HG02571 (cell line): ENCODE results near the gene TEDC1.

ENCODE experiments used
- ATAC-seq: cut with Tn5 transposase; IDR thresholded peaks from one replicate; pipeline ENCODE4 v1.9.1; 2021; ENCODE audit warnings: mild to moderate bottlenecking, moderate library complexity; ENCODE audit not compliant: unreplicated experiment

The TEDC1 gene, protein sequence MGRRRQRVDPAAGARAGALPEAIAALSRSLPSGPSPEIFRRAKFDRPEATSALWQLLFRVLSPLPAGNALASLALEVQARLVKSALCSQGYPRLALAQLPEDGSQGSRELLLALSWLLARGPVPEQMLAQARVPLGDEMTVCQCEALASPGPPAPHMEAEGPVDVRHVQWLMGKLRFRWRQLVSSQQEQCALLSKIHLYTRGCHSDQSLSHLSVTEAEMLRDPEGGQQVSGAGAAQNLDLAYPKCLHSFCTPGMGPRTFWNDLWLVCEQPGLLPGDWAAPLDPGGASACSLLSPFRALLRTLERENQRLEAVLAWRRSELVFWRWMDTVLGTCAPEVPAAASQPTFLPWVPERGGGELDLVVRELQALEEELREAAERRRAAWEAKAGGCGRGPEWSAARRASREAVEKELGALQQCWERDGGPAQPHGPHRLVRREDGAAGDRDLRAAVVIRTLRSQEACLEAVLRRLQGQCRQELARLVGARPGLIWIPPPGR

DNA sequence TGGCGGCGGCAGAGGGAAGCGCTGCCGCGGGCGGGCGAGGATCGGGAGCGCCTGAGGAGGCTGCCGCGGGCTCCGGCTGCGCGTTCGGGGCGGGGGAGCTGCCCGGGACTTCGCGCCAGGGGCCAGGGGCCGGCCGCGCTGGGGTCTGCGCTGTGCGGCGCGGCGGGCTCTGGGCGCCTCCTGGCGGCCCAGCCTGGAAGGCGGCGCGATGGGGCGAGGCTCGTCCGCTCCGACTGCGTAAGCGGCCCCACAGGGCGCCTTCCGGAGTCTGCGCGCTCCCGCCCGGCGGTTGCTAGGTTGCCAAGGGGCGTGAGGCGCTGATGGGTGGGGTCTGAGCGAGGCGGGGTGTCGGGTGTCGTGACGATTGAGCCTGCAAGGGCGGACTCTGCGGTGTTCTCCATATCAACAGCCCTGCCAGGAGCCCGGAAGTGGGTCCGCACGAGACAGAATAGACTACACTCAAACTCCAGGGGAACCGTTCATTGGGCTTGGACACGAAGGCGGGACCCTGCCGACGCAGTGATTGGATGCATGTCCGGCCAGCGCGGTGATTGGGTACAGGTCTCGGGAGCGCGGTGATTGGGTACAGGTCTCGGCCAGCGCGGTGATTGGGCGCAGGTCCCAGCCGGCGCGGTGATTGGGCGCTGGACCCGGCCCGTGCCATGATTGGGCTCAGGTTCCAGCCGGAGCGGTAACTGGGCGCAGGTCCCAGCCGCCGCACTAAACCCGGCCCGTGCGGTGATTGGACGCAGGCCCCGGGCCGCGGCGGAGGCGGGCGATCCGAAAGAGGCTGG is at the start of gene TEDC1:
TEDC1 (plus strand) TSS at position 675 of the 794 bp plus-strand sequence. CDS start 130 bp downstream, outside the sequence.
- peak; percentile 65 for ATAC-seq

DNA sequence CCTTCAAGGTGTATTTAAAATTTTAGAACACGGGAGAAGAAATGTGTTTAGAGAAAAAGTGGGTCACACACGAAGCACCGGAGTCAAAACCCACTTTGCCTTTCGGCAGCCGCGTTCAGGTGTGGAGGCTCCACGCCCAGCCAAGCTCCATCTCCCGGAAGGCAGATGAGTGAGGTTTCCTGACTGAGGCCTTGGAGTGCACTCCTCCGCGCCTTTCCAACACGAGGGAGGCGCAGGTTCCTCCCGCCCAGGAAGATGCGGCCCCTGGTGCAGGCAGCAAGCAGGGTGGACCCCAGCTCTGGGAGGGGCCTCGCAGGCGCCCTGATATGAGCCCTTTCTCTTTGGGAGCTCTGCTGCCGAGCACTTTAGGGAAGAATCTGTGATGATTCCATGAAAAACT is 48.9 kb upstream of the TEDC1 start:
- no peak for ATAC-seq

DNA sequence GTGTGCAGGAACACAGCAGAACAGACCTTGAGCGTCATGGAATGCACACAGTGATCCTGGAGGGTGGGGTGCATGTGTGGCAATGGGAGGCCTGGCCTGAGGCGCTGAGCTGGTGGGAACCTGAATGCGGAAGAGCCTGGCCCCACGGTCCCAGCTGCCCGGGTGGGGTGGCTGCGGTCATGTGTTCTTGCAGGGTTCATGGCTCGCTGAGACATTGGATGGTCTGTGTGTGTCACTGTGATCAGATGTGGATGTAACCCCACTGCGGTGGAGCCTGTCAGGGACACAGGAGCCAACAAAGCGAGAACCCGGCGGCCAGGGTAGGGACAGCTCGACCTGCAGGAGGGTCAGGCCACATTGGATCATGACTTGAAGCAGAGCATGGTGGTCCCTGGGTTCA is 48.2 kb upstream of the TEDC1 start:
- no peak for ATAC-seq

DNA sequence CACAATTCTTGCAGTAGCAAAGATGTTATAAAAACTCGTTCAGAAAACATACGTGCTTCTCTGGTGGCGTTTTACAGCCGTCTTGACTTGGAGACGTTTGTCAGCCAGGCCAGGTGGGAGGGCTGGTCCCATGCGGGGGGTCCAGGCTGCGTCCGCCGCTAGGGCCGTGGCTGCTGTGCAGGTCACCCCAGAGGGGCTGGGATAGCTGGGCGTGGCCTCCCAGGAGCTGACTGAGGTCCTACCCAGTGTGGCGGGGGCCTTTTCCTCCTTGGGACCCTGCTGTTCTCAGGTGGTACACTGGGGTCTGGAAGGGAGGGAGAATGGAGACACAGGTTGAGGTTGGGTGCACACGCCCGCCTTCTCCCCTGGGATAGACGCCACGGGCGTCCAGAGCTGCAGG is 46.2 kb upstream of the TEDC1 start:
- no peak for ATAC-seq

DNA sequence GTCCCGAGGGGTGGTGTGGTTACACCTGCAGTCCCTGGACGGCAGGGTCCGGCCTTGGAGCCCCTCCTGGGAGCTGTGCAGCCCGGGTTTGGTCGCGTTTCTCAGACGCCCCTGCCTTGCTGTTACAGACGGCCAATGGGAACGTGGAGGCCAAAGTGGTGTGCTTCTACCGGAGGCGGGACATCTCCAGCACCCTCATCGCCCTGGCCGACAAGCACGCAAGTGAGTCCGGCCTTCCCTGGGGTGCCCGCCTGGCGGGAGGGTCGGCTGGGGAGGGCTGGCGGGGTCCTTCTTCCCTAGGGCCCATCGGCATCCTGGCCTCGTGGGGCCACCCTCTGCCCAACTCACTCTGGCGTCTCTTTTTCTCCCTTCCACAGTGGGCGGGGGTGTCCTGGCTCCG is 45.8 kb upstream of the TEDC1 start:
- ATAC-seq, result no peak

DNA sequence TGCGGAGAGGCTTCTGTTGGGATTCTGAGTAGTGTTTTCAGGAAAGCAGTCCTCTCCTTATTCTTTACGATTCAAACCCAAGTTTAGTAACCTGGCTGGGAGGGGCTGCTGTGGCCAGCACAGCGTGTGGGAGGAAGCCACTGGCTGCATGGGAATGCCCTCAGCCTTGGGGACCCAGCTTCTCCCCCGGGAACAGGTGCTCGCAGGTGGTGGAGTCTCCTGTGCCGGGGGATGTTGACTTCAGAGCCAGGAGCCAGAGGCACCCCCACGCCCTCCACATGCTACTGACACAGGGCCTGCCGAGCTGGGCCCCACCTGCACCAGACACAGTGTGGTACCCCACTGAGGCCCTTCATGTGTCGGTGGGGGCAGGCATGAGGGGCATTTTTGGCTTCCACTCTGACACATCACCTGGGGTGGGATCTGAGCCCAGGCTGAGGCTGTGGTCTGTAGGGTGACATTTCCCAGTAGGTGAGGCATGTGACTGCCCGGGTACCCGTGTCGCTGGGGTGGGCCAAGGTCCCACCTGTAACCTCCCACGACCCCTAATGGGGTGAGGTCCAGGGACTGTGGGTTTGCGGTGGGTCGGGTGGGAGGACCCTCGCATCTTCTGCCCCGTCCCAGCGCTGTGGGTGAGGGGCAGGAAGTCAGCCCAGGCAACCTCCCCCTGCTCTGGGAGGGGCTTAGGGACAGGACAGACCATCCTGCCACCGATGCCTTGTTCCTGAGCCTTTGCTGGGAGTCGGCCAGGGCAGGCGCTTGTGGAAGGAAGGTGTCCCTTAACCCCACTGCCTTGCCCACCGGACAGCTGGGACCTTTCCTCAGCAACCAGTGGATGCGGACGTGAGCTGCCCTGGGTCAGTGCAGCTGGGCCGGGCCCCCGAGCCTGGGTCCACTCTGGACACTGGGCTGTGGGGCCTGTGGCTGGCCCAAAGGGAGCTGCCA is 44.9 kb upstream of the TEDC1 start:
- ATAC-seq, result no peak

DNA sequence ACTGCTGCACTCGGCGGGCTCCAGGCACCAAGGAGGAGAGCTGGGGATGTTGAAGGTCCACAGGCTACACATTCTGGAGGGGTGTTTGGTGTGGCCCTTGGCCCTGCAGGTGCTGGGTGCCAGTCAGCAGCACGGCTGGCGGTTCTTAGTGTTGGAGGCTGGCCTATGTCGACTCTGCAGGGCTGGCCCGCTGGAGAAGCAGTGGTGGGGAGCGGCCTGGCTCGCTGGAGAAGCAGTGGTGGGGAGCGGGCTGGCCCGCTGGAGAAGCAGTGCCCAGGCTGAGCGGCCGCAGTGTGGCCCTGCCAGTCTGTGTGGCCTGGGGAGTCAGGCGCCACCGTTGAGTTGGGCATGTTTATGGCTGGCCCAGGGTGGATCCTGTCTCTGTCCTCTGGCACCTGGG is 44.1 kb upstream of the TEDC1 start:
- ATAC-seq, result no peak

DNA sequence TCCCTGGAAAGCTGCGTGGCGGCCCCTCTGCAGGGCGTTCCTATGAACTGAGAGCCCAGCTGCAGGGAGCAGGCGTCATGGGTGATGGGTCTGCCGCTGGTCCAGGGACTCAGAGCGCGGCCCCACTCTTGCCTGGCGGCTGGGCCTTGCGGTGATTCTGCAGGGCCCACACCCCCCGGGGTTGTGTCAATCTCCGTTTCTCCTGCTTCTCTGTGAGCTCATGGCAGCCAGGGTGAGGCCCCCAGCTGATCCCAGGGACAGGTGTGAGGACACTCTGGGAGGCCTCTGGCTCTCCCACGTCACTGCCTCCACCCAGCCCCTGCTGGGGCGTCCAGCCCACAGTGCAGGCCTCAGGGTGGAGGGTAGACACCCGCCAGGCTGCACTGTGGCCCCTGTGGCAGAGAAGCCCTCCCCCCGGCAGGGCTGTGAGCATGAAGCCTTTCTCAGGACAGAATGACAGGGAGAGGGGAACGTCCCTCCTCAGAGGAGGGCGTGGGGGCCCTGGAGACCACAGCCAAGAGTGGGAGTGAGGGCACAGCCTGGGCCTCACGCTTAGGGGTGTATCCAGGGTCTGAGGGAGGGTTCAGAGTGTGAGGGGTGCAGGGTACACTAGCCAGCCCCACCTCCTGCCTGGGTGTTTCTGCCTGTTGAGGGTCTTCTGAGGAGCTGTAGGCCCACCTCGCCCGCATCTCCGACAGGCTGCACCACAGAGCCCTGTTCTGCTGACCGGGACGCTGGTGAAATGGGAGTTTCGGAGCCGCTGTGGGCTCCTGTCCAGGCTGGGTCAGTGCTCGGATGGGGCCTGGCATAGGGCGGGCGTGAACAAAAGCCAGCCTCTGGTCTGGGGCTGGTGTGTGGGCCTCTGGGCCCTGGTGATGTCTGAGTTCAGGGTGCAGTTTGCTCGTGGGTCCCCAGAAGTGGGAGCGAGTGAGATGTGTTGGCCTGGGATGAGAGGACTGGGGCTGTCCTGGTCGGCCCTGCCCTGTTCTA is 43.1 kb upstream of the TEDC1 start:
- ATAC-seq, result no peak

DNA sequence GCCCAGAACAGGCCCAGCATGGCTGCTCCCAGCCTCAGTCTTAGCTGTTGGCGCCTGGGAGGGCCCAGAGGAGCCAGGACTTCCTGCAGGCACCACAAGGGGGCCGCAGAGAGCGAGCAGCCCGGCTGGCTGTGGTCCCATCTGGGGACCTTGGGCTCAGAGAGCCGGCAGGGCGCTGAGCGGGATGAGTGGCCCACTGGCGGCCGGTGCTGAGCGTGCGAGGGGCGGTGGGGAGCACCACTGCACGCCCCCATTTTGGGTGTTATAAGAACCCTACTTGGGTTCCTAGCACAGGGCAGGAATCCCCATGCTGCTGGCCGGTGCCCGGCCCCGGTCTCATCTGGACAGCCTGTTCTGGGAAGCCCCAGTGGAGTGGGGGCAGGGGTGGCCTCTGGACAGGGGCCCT is 42.3 kb upstream of the TEDC1 start:
- no peak for ATAC-seq

DNA sequence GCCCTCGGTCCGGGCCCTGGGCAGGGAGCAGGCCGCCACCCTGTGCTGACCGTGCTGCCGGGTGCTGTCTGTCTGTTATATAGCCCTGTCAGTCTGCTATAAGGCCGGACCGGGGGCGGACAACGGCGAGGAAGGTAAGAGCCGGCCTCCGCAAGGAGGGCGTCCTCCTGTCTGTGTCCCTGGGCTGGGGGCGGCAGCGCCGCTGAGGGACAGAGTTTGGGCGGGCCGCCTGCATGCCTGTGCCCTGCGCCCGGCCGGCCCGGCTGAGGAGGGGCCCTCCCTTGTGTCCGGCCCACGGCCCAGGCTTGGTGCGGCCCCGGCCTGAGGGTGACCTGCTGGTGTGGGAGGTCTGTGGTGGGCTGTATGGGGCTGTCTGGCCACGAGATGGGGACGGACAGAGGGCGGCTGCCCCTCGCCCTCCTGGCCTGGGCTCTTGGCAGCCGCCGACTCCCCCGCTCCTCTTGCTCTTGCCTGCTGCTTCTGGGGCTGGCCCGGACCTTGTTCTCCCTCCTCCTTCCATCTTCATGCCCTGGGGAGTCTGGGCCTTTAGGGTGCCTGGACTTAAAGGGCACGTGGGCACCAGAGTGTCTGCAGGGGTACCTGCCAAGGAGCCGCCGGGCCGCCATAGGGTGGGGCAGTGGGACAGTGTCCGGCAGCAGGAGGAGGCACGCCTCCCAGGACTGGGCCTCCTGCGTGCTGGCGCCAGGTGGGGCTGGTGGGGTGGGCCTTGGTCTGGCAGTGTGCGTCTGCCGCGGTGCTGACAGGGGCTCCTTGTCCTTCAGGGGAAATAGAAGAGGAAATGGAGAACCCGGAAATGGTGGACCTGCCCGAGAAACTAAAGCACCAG is 41.5 kb upstream of the TEDC1 start:
- ATAC-seq, result no peak

DNA sequence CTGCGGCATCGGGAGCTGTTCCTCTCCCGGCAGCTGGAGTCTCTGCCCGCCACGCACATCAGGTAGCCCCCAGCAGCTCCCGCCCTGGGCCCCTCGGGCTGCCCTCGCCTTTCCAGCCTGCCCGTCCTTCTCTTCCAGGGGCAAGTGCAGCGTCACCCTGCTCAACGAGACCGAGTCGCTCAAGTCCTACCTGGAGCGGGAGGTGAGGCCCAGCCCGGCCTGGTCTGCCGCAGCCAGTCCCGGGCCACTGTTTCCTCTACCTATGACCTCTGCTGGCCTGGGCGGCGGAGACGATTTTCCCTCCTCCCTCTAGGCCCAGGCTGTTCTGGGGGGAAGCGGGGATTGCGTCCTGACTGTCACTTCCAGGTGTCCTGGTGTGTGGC is 40.9 kb upstream of the TEDC1 start:
- ATAC-seq, result no peak

DNA sequence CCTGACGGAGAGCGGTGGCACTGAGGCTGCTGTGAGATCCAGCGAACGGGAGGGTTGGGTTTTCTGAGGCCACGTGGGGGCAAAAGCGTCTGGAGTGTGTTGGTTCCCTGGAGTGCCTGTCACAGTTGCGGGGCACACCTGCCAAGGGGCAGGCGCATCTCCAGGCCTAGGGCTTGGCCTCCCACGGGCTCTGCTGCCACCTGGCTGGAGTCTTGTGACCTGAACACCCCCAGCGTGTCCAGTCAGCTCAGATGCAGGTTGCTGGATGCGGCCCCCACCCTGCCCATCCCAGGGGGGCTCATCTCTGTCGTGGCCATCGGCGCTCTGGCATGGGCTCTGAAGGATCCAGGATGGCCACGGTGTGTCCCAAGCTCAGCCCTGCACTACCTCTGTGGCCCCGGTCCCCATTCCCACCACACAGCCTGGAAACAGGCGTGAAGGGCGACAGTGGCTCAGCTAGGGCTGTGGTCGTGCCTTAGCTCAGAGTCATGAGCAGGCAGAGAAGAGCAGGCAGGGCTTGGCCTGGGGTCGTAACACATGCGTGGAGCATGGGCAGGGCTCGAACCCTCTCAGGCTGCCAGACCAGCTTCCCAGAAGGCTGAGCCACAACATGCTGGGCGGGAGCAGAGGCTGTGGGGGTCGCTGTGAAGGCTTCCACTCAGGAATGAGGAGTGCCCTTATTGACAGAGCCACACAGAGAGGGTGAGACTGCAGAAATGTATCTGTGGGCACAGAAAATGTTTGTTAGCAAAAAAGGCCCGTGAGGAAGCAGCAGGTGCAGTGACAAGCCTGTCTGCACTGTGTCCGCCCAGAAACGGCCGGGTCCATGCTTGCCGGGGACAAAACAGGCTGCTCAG is 40.0 kb upstream of the TEDC1 start:
- no peak for ATAC-seq

DNA sequence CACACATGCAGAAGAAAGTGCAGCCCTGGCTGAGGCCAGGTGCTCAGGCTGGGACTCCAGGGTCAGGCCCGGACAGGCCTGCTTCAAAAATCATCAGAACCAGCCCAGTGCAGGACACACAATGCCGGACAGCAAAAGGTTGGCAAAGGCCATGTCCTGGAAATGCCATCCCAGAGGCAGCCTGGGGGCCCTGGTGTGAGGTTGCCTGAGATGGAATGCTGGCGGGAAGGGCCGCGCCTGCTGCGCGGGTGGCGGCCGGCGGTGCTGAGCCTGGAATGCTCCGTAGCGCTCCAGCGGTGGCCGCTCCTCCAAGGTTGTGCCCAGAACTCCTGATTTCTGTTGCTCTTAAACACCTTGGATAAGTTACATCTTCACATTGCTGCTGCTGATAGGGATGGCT is 38.1 kb upstream of the TEDC1 start:
- ATAC-seq, result no peak

DNA sequence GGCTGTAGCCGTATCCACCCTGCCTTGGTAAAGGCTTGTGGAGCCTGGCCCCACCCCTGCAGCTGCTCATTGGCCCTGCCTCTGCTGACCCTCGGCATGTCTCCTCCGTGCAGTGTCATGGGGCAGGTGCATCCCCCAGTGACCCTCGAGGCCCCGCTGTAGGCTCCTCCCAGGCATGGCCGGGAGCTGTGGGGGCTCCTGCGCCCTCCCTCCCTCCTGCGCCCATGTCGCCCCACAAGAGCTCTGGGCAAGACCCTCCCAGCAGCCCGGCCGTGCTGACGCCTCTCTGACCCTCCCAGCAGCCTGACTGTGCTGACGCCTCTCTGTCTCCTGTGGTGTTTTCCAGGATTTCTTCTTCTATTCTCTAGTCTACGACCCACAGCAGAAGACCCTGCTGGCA is 37.2 kb upstream of the TEDC1 start:
- ATAC-seq, result no peak

DNA sequence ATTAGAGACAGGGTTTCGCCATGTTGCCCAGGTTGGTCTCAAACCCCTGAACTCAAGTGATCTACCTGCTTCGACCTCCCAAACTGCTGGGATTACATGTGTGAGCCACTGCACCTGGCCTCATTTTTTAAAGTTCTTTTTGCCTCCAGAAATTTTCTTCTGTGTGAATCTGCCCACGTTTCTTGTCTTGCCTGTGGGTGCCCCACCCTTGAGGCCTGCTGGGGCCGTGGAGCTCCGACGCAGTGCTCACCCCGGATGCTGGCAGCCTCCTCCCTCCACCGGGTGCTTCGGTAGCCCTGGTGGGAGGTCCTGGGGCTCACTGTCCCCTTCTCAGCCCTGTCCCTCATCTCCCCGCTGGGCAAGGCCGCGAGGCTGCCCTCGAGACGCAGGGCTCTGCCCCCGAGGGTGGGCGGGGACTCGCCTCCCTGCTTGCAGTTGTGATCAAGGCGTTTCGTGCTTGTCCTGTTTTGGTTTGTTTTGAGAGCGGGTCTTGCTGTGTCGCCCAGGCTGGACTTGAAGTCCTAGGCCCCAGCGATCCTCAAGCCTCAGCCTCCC is 35.9 kb upstream of the TEDC1 start:
- no peak for ATAC-seq

DNA sequence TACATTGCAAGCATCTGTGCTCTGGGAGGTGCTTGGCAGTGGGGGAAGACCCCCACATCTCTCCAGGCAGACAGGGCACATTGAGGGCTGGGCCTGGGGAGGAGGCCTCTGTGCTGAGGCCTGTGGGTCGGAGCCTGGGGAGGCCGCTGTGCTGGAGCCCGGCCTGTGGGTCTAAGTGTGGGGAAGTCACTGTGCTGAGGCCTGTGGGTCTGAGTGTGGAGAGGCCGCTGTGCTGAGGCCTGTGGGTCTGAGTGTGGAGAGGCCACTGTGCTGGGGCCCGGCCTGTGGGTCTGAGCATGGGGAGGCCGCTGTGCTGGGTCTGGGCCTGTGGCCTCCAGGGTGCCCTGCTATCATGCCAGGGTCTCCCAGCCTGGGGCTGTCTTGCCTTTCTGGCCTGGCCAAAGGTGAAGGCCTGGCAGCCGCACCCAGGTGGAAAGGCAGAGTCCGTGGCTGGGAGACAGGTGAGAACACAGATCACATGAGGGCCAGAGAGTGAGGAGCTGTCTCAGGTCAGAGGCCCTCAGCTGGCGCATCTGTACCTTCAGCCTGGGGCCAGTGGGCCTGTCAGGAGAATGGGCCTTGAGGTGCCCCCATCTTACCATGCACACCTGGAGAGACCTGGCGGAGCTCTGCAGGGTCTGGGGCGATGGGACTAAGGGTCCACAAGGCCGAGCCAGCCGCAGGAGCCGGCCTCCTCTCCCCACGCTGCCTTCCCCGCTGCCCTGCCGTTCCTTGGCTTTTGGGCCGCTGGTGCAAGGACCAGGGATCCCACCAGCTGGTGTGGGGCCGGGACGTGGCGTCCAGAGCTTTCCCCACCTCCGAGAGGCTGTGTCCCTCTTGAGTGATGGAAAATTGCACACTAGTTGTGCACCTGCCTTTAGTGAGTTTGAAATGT is 35.0 kb upstream of the TEDC1 start:
- ATAC-seq, result no peak
